Measurements from ENCODE around the gene SLC25A15.

DNA sequence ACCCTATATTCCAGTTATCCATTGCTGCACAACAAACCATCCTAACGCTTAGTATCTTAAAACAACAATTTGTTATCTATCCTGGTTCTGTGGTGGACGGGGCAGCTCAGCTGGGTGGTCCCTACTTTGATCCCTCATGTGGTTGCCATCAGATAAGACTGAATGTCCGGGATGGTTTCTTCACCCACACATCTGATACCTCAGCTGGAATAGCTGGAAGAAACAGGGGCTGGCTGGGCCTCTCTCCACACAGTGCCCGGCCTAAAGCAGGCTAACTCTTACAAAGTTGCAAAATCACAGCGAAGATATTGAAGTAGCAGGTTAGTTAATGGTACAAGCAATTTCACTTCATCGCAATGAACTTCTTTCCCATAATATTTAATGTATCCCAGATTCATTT lies 14.7 kb upstream of the SLC25A15 start:
- TF ChIP-seq, protein P1, sequence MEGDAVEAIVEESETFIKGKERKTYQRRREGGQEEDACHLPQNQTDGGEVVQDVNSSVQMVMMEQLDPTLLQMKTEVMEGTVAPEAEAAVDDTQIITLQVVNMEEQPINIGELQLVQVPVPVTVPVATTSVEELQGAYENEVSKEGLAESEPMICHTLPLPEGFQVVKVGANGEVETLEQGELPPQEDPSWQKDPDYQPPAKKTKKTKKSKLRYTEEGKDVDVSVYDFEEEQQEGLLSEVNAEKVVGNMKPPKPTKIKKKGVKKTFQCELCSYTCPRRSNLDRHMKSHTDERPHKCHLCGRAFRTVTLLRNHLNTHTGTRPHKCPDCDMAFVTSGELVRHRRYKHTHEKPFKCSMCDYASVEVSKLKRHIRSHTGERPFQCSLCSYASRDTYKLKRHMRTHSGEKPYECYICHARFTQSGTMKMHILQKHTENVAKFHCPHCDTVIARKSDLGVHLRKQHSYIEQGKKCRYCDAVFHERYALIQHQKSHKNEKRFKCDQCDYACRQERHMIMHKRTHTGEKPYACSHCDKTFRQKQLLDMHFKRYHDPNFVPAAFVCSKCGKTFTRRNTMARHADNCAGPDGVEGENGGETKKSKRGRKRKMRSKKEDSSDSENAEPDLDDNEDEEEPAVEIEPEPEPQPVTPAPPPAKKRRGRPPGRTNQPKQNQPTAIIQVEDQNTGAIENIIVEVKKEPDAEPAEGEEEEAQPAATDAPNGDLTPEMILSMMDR (IDR thresholded peaks at IDR 0.05; ENCODE audit: low read length), result no peak
- TF ChIP-seq EZH2 (optimal IDR thresholded peaks at IDR 0.05; ENCODE audit: low read depth, low read length), result no peak
- TF ChIP-seq EZH2phosphoT487 (IDR thresholded peaks at IDR 0.05; ENCODE audit: low read length), result no peak

Data from MM.1S (cell line).